ENCODE measurements around the gene PRKCZ.

DNA sequence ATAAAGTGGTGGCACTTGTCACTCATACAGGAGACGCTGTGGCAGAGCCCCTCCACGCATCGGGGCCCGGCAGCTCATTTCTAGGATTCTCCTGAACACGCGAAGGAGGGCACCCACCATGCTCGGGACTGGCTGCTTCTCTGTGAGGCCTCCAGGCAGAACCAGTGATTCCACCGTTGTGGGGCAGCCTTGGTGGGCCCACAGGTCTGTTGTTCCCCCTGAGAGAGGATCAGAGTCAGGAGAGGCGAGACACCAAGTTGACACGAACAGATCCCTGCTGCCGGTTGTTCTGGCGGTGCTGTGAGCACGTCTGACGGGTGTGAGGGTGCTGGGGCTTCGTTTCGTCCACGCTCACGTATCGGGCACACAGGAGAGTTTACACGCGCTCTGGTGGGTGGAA, 26.6 kb downstream of the PRKCZ start:
- TF ChIP-seq CTCF (IDR thresholded peaks at IDR 0.05) (no peak), POLR2A (IDR thresholded peaks at IDR 0.05) (no peak)
